ENCODE measurements around the gene UBE2M.
A peak's percentile ranks its signal among the peaks of the same experiment; 100 is the strongest.
"Not testable (repeated sequence)": the region's sequence is repeated elsewhere in the genome, so short reads cannot be mapped to it uniquely, and the experiment has no call there.

UBE2M gene

GRCh38 chr19:58547323-58548312 is 10.8 kb downstream of the UBE2M start:
- DNase-seq: no peak
- intact Hi-C loops (cut with DNase I): no loop called here

- intact Hi-C loops (cut with DNase I): no loop called here
These were observed 12.3 kb downstream of the UBE2M start for GRCh38 chr19:58546019-58546530.

DNA sequence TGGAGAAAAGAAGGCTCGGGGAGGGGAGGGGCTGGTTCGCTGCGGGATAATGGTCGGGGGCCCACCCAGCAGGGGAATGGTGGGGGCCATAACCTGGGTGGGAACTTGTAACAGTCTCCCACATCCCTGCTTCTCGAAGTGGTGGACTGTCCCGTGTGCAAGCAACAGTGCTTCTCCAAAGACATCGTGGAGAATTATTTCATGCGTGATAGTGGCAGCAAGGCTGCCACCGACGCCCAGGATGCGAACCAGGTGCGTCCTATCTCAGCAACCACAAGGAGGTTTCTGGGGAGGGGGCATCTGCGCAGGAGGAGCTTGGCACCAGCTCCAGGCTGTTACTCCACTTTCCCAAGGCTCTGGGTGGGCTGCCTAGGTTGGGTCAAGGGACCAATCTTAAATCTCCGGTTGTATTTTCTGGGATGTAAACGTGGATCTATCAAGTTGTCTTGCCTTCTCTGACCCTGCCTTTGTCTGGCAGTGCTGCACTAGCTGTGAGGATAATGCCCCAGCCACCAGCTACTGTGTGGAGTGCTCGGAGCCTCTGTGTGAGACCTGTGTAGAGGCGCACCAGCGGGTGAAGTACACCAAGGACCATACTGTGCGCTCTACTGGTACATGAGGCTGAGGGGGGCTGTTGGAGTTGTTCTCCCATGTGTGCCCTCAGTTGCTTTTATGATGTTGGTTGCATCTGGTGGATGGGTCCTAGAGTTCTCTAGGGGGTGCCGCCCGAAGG is 13.0 kb downstream of the UBE2M start:
- intact Hi-C loops (cut with DNase I): no loop called here
- DNase-seq: no peak

More at GRCh38 chr19:58546019-58546530, 12.3 kb downstream of the UBE2M start:
- no peak for DNase-seq

DNA sequence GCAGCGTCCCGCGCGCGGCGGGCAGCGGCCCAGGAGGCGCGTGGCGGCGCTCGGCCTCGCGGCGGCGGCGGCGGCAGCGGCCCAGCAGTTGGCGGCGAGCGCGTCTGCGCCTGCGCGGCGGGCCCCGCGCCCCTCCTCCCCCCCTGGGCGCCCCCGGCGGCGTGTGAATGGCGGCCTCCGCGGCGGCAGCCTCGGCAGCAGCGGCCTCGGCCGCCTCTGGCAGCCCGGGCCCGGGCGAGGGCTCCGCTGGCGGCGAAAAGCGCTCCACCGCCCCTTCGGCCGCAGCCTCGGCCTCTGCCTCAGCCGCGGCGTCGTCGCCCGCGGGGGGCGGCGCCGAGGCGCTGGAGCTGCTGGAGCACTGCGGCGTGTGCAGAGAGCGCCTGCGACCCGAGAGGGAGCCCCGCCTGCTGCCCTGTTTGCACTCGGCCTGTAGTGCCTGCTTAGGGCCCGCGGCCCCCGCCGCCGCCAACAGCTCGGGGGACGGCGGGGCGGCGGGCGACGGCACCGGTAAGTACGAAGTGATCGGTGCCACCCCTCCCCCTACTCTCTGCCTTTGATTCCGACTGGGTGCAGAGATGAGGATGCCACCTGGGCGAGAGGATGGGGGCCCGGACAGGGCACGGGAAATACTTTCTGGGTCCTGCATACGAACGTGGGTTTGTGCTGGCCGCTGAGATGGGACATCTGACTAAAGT is 13.7 kb downstream of the UBE2M start:
- intact Hi-C loops (cut with DNase I): no loop called here

GRCh38 chr19:58543826-58544590 is 14.4 kb downstream of the UBE2M start, which contains the start of gene TRIM28:
Gene TRIM28 (plus strand): TSS chr19:58544064. CDS start chr19:58544758, 694 bp downstream.
- intact Hi-C loops (cut with DNase I): no loop called here
- peak; percentile 95 to 99 (median 98) for DNase-seq

More for the DNA sequence above, 13.7 kb downstream of the UBE2M start:
- peak in 10 of 42 donors; percentile 19 to 79 (median 52) for DNase-seq

GRCh38 chr19:58542641-58543372 is 15.6 kb downstream of the UBE2M start:
- DNase-seq; intact Hi-C loops (cut with DNase I): not testable (repeated sequence)

DNA sequence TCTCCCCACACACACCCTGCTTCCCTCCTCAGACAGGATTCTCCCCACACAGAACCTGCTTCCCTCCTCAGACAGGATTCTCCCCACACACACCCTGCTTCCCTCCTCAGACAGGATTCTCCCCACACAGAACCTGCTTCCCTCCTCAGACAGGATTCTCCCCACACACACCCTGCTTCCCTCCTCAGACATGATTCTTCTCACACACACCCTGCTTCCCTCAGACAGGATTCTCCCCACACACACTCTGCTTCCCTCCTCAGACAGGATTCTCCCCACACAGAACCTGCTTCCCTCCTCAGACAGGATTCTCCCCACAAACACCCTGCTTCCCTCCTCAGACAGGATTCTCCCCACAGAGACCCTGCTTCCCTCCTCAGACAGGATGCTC is 19.2 kb downstream of the UBE2M start:
- intact Hi-C loops (cut with DNase I); DNase-seq: not testable (repeated sequence)

DNA sequence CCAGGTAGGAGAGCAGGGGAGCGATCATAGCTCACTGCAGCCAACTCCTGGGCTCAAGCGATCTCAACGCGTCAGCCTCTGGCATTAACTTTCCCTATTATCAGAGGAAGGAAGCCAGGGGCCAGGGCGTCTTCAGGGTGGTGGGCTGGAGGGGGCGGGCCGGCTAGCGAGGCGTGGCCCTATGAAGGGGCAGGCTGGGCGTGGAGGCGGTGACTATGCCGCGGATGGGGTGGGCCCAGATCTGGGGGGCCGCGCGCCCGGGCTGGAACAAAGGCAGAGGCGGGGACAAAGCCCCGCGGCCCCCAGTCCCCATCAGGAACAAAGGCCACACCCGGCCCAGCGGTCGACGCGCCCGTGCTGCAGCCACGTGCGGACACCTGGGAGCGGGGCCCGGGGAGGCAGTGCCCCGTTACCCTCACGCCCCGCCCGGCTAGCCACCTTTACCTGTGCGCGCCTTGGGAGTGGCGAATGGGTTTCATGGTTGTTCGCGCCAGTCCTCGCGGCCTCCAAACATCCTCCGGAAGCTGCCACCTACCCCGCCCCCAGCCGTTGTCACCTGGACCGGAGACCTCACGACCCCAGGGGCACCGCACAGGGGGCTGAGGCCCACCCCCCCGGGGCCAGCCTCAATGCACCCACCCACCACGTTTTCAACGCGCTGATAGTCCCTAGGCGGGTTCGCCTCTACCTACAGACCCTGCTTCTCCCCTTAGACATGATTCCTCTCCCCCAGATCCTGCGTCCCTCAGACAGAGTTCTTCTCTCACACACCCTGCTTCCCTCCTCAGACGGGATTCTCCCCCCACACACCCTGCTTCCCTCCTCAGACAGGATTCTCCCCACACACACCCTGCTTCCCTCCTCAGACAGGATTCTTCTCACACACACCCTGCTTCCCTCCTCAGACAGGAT is 19.9 kb downstream of the UBE2M start:
- intact Hi-C loops (cut with DNase I): no loop called here
- DNase-seq: peak in 1 of 42 donors; percentile 13

DNA sequence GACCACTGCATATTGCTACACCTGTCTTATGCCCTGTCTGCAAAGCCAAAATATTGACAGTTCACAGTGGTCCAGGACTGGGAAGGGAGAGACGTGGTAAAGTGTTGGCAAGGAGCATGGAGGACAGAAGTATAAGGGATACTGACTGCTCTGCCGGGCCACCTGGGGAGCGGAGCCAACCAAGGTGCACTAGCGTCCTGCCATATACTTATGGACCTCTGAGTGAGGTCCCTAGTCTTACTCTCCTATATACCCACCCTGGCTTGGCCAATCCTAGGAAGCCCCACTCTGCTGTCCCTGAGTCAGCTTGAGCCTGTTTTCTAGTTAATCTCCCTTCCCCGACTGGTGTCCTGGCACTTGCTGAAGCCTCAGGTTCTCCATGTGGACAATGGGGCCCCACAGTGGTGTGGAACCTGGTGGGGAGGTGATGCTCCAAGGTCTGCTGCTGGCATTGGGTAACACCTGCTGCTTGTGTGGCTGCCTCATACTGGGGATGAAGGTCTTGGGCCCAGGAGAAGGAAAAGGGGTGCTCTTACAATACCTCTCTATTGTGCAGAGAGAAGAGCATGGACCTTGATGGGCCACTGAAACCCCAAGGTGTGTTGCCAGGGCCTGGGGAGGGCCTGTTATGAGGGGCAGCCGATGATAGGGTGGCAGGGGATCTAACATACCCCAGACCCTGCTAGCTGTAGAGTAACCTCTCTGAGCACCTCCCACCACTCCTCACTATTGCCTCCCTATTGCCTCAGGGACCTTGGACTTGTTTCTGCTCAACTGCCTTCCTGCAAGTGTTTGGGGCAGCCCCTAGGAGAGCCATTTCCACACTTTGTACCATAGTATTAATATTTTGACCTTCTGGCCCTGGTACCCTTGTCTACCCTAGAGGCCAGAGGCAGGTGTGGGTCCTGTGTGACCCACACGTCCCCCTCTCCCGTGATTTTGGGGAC is 21.3 kb downstream of the UBE2M start:
- intact Hi-C loops (cut with DNase I): no loop called here
- DNase-seq: peak in 1 of 42 donors; percentile 7

DNA sequence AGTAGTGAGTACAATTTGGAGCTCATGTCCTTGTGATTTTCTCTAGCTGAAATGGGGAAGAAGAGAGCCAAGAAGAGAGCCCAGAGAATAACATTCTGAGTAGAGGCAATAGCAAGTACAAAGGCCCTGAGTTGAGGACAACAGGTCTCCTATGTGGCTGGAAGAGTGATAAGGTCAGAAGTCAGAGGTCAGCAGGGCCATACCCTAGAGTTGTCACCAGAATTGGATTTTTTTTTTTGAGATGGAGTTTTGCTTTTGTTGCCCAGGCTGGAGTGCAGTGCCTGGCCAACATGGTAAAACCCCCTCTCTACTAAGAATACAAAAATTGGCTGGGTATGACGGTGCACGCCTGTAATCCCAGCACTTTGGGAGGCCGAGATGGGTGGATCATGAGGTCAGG is 22.6 kb downstream of the UBE2M start:
- intact Hi-C loops (cut with DNase I): no loop called here
- no peak for DNase-seq

DNA sequence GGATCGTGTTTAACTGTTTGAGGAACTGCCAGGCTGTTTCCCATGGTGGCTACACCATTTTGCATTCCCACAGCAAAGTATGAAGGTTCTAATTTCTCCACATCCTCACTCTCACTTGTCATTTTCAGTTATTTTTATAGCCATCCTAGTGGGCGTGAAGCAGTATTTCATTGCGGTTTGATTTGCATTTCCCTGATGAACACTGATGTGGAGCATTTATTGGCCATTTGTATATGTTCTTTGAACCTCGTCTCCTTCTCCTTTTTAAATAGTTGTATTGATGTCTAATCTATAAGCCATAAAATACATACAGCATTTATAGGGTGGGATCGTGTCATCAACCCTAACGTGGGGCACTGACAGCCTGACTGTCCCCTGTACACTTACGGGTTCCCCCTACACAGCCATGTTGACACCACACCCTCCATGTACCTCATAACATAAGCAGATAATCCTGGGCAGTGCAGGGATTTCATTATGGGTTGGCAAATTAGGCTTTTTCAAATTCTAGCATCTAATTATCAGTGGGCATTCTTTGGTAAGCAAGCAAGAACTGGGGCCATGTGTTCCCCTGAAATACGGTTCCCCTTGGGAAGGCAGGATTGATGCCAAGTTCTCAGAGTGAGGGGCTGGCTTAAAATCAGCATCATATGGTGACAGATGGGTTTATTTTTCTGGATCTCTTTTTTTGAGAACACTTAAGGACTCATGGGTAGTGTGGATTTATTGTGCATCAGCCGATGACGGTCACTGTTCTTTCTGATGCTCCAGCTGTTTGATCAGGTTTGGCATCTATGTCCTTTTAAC is 27.2 kb downstream of the UBE2M start:
- DNase-seq: no peak
- intact Hi-C loops (cut with DNase I): no loop called here

- intact Hi-C loops (cut with DNase I): no loop called here
- DNase-seq: no peak
These were observed 29.0 kb downstream of the UBE2M start for GRCh38 chr19:58529405-58529804.

- intact Hi-C loops (cut with DNase I): no loop called here
- DNase-seq: no peak
These were observed 35.7 kb downstream of the UBE2M start for GRCh38 chr19:58522709-58523108.

GRCh38 chr19:58521651-58522050 is 36.8 kb downstream of the UBE2M start:
- intact Hi-C loops (cut with DNase I): no loop called here

DNA sequence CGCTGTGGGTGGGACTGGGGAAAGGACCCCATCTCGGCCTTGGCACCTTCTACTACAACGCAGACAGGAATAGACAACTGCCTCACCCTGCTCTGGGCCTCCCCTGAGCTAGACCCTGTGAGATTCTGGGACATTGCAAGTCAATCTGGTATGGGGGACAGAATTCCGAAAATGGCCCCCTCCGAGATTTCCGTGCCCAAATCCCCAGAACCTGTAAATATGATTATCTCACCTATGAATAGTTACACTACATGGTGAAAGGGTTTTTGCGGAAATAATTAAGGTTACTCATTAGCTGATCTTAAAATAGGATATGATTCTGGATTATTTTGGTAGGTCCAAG is 38.2 kb downstream of the UBE2M start:
- no peak for DNase-seq
- intact Hi-C loops (cut with DNase I): no loop called here

More at GRCh38 chr19:58521651-58522050, 36.8 kb downstream of the UBE2M start:
- no peak for DNase-seq

Measured in head of caudate nucleus (tissue), 42 donors.